RWPE1 (cell line): ENCODE measurements around the gene RHOBTB1.

Experiments
- CTCF ChIA-PET: fragments of 350-600 bp; sonication (Branson Sonifier 250); formaldehyde crosslinking; extraction: SDS; loops from one replicate; lab custom pipeline; 2021; lab: Yijun Ruan, JAX
- POLR2A ChIA-PET: fragments of 400-600 bp; formaldehyde crosslinking; extraction: SDS; loops from one replicate; lab custom pipeline; 2020; ENCODE audit warnings: antibody characterized with exemption; ENCODE audit not compliant: low non-redundant PET; lab: Yijun Ruan, JAX
- DNase-seq: peaks from one replicate; pipeline ENCODE4 v3.0.0; 2012; ENCODE audit warnings: low spot score
- H3K27ac ChIP-seq: fragments of 450-650 bp; 2 replicates; pipeline ENCODE4 v1.5.1; 2017
- CTCF ChIP-seq: fragments of 450-650 bp; conservative IDR thresholded peaks from 2 replicates; pipeline ENCODE4 v1.5.1; 2017; ENCODE audit warnings: low read depth, mild to moderate bottlenecking

RHOBTB1 gene, protein sequence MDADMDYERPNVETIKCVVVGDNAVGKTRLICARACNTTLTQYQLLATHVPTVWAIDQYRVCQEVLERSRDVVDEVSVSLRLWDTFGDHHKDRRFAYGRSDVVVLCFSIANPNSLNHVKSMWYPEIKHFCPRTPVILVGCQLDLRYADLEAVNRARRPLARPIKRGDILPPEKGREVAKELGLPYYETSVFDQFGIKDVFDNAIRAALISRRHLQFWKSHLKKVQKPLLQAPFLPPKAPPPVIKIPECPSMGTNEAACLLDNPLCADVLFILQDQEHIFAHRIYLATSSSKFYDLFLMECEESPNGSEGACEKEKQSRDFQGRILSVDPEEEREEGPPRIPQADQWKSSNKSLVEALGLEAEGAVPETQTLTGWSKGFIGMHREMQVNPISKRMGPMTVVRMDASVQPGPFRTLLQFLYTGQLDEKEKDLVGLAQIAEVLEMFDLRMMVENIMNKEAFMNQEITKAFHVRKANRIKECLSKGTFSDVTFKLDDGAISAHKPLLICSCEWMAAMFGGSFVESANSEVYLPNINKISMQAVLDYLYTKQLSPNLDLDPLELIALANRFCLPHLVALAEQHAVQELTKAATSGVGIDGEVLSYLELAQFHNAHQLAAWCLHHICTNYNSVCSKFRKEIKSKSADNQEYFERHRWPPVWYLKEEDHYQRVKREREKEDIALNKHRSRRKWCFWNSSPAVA

GRCh38 chr10:60944058-60944909 lies at the start of gene RHOBTB1:
RHOBTB1 (minus strand) TSS chr10:60944185; CDS start chr10:60911542, 32,643 bp downstream.
- peak within 1 kb of the TSS; percentile 80 for H3K27ac ChIP-seq
- DNase-seq: peak; percentile 42
- ChIA-PET CTCF (interaction anchor here (0.7 kb wide), 1 partner anchor 804 kb away, joined by 3 read pairs; no protein-coding TSS in a partner anchor), POLR2A (interaction anchor here (0.6 kb wide), 1 partner anchor 57 kb away, joined by 3 read pairs; no protein-coding TSS in a partner anchor)
- TF ChIP-seq CTCF: no peak

DNA sequence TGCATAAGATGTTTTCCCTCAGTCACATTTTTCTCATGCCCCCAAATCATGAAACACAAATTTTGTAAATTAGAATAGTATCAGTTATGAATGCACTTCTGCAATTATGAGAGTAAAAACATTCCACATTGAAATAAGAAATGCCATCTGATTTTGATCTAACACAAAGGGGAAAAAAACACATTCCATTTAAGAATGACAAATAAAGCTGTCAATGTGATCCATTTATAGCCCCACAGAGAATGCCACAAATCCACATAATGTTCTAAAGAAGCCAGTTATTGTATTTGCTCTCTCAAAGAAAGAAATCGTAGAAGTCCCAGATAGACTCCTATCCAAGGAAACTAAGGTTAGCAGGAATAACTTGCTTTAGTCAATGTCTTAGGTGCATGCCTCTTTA lies 48.7 kb upstream of the RHOBTB1 start:
- ChIA-PET CTCF (no interaction called here), POLR2A (no interaction called here)
- no peak for DNase-seq
- no peak overlapping the region for H3K27ac ChIP-seq
- TF ChIP-seq CTCF: no peak

DNA sequence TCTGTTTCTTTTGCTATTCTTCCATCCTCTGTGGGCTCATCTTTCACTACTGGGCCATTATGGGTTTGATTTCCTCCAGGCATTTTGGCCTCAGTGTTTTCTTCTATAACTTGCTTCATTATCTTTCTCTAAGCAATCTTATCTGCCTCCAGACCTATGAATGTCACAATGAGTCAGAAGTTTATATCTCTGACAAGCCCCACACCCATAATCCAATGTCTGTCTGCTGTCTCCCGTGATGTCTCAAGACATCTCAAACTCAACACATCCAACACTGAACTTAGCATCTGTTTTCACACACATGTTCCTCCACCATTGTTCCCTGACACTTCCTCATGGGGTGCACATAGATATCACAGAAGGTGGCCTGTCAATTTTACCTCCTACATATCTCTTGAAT lies 46.7 kb upstream of the RHOBTB1 start:
- TF ChIP-seq CTCF: no peak
- no peak for DNase-seq
- CTCF ChIA-PET: no interaction called here

GRCh38 chr10:60989400-60989876 lies 45.5 kb upstream of the RHOBTB1 start:
- DNase-seq: peak; percentile 29
- CTCF ChIA-PET: interaction anchor here (0.7 kb wide), 1 partner anchor 185 kb away, joined by 4 read pairs; no protein-coding TSS in a partner anchor
- no peak overlapping the region for H3K27ac ChIP-seq
- POLR2A ChIA-PET: no interaction called here
- no peak for TF ChIP-seq CTCF

More for the DNA sequence above, 46.7 kb upstream of the RHOBTB1 start:
- POLR2A ChIA-PET: no interaction called here
- no peak overlapping the region for H3K27ac ChIP-seq

GRCh38 chr10:60986791-60987190 lies 42.8 kb upstream of the RHOBTB1 start:
- no peak overlapping the region for H3K27ac ChIP-seq
- ChIA-PET CTCF (no interaction called here), POLR2A (no interaction called here)
- no peak for TF ChIP-seq CTCF
- DNase-seq: no peak

DNA sequence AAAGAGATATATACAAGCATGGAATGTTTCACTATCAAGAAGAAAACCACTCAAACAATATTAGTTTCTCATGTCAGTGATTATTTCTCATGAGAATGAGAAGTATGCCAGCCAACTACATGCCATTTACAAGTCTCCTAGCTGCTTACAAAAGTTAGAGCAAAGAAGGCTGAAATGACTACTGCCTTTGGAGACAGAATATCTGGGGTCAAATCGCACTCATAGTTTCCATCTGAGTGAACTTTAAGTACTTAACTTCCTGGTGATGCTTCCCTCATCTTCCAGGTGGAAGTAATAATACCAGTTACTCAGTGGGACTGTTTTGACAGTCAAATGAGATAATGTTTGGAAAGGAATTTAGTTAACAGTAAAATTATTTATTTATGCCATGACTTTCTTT lies 42.0 kb upstream of the RHOBTB1 start:
- DNase-seq: no peak
- TF ChIP-seq CTCF: no peak
- H3K27ac ChIP-seq: no peak overlapping the region
- ChIA-PET CTCF (no interaction called here), POLR2A (no interaction called here)
